ENCODE measurements around the gene NHP2.

Gene NHP2

GRCh38 chr5:178106086-178106485 is 47.6 kb downstream of the NHP2 start:
- Histone ChIP-seq H2AFZ (no peak overlapping the region), H3K9ac (no peak overlapping the region), H3K36me3 (ENCODE audit: control insufficient read depth, insufficient read depth, low read length) (no peaks in the 10 kb centered on the region), H3K4me1 (peaks cover 16% of the 10 kb centered on the region), H3K27ac (no peak overlapping the region), H3K4me3 (ENCODE audit: low read depth, low read length) (no peak overlapping the region), H3K4me2 (ENCODE audit: low read length) (no peak overlapping the region), H3K27me3 (ENCODE audit: control insufficient read depth, insufficient read depth, low read length) (no peaks in the 10 kb centered on the region), H3K79me2 (no peaks in the 10 kb centered on the region), H3K9me3 (ENCODE audit: control insufficient read depth, low read length) (no peaks in the 10 kb centered on the region)
- TF ChIP-seq, protein P1, sequence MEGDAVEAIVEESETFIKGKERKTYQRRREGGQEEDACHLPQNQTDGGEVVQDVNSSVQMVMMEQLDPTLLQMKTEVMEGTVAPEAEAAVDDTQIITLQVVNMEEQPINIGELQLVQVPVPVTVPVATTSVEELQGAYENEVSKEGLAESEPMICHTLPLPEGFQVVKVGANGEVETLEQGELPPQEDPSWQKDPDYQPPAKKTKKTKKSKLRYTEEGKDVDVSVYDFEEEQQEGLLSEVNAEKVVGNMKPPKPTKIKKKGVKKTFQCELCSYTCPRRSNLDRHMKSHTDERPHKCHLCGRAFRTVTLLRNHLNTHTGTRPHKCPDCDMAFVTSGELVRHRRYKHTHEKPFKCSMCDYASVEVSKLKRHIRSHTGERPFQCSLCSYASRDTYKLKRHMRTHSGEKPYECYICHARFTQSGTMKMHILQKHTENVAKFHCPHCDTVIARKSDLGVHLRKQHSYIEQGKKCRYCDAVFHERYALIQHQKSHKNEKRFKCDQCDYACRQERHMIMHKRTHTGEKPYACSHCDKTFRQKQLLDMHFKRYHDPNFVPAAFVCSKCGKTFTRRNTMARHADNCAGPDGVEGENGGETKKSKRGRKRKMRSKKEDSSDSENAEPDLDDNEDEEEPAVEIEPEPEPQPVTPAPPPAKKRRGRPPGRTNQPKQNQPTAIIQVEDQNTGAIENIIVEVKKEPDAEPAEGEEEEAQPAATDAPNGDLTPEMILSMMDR (IDR thresholded peaks at IDR 0.05) = no peak

- H3K4me1 ChIP-seq = peaks cover 16% of the 10 kb centered on the region
- H3K4me3 ChIP-seq (ENCODE audit: low read depth, low read length) = no peak overlapping the region
- no peak overlapping the region for H3K27ac ChIP-seq
- no peaks in the 10 kb centered on the region for H3K27me3 ChIP-seq (ENCODE audit: control insufficient read depth, insufficient read depth, low read length)
- peak overlapping the region; percentile 56 for H2AFZ ChIP-seq
- no peaks in the 10 kb centered on the region for H3K79me2 ChIP-seq
- H3K4me2 ChIP-seq (ENCODE audit: low read length) = no peak overlapping the region
- H3K9me3 ChIP-seq (ENCODE audit: control insufficient read depth, low read length) = no peaks in the 10 kb centered on the region
- no peak overlapping the region for H3K9ac ChIP-seq
- TF ChIP-seq, protein P1 (IDR thresholded peaks at IDR 0.05) = no peak
- no peaks in the 10 kb centered on the region for H3K36me3 ChIP-seq (ENCODE audit: control insufficient read depth, insufficient read depth, low read length)
These were observed 49.2 kb downstream of the NHP2 start for GRCh38 chr5:178104492-178104891.

DNA sequence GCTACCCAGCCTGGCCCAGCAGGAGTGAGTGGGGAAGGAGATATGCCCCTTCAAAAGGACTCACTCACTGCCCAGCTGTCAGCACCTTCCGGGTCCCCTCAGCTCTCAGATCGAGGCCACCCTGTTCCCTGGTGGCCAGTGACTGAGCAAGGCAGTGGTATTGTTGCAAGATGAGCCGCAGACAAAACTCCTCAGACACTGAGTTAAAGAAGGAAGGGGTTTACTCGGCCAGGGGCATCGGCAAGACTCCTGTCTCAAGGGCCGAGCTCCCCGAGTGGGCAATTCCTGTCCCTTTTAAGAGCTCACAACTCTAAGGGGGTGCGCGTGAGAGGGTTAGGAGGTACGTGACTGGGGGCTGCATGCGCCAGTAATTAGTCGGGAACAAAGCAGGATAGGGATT is 50.1 kb downstream of the NHP2 start:
- Histone ChIP-seq H3K9me3 (ENCODE audit: control insufficient read depth, low read length) (no peaks in the 10 kb centered on the region), H3K27me3 (ENCODE audit: control insufficient read depth, insufficient read depth, low read length) (no peaks in the 10 kb centered on the region), H3K79me2 (no peaks in the 10 kb centered on the region), H3K27ac (no peak overlapping the region), H3K36me3 (ENCODE audit: control insufficient read depth, insufficient read depth, low read length) (no peaks in the 10 kb centered on the region), H2AFZ (no peak overlapping the region), H3K4me2 (ENCODE audit: low read length) (no peak overlapping the region), H3K9ac (no peak overlapping the region), H3K4me1 (peaks cover 16% of the 10 kb centered on the region), H3K4me3 (ENCODE audit: low read depth, low read length) (no peak overlapping the region)
- TF ChIP-seq, protein P1 (IDR thresholded peaks at IDR 0.05) = no peak

All from parathyroid adenoma (tissue), 2 donors.